DND-41 (cell line): ENCODE results near the gene KCNAB1.

Source experiments
- CTCF ChIP-seq: IDR thresholded peaks from 2 replicates; pipeline ENCODE4 v1.5.1; 2012; ENCODE audit warnings: borderline replicate concordance, low read length, moderate library complexity, mild to moderate bottlenecking; ENCODE audit not compliant: poor library complexity, severe bottlenecking; ENCODE audit errors: extremely low read depth
- EZH2 ChIP-seq: IDR thresholded peaks from 3 replicates; pipeline ENCODE4 v1.6.1; 2012; ENCODE audit warnings: borderline replicate concordance, low read depth, mild to moderate bottlenecking, moderate library complexity, low read length, inconsistent platforms; ENCODE audit not compliant: severe bottlenecking

GRCh38 chr3:156258301-156258700 is 137.9 kb downstream of the KCNAB1 start:
- no peak for TF ChIP-seq CTCF
- no peak for TF ChIP-seq EZH2
